Upper lobe of right lung (tissue), 1 donor: ENCODE measurements around the gene MAP6. TPM values are rescaled to one million over a fixed set of nuclear protein-coding genes. Genes with fewer than 3 reads are reported as not detected.
A peak's percentile ranks its signal among the peaks of the same experiment; 100 is the strongest.

Experiments
- ATAC-seq: fragments of 200-7000 bp; cut with Tn5 transposase; one replicate; pipeline ENCODE4 v1.9.1; 2020; ENCODE audit warnings: mild to moderate bottlenecking, moderate library complexity
- DNase-seq: peaks from one replicate; pipeline ENCODE4 v3.0.0-alpha.2; 2020
- H3K27ac ChIP-seq: fragments of 200-600 bp; one replicate; pipeline ENCODE4 v1.8.0; 2022
- H3K27me3 ChIP-seq: fragments of 200-600 bp; one replicate; pipeline ENCODE4 v1.8.0; 2022; ENCODE audit warnings: mild to moderate bottlenecking
- H3K36me3 ChIP-seq: fragments of 200-600 bp; one replicate; pipeline ENCODE4 v1.8.0; 2022
- H3K4me1 ChIP-seq: fragments of 200-600 bp; one replicate; pipeline ENCODE4 v1.8.0; 2022
- H3K4me3 ChIP-seq: fragments of 200-600 bp; one replicate; pipeline ENCODE4 v1.8.0; 2022; ENCODE audit warnings: mild to moderate bottlenecking
- H3K9me3 ChIP-seq: fragments of 200-600 bp; one replicate; pipeline ENCODE4 v1.8.0; 2022
- CTCF ChIP-seq: fragments of 200-600 bp; IDR thresholded peaks from one replicate; pipeline ENCODE4 v1.8.0; 2022; ENCODE audit warnings: antibody characterized with exemption
- intact Hi-C: fragments of 100-400 bp; cut with DNase I; formaldehyde crosslinking; loops from one replicate; pipeline ENCODE4 v1.11.0; 2022
- total RNA-seq: library from RNA; stranded (reverse); fragmentation: NEBNext Ultra II Directional; extraction: Animal tissue kit (Norgen Biotek cat#: 25700); gene quantifications from one replicate; pipeline ENCODE4 v1.2.1, GENCODE V29; 2021
- donor health status: DM: no; HTN: yes; CAD: no; lungs with severe emphysema.

The MAP6 gene
- total RNA-seq, 1 donor from 2014 or later = 5.8 TPM

DNA sequence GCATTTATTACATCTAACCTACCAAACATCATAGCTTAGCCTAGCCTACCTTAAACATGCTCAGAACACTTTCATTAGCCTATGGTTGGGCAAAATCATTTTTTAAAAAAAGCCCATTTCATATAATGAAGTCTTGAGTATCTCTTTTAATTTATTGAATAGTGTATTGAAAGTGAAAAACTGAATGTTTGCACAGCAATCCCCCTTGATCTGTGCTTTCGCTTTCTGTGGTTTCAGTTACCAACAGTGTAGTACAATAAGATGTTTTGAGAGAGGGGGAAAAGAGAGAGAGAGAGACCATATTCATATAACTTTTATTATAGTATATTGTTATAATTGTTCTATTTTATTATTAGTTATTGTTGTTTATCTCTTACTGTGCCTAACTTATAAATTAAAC lies 8.4 kb upstream of the MAP6 start:
- H3K4me1 ChIP-seq = no peaks in the 10 kb centered on the region
- H3K36me3 ChIP-seq = no peaks in the 10 kb centered on the region
- ATAC-seq (no peak), DNase-seq (no peak)
- H3K27ac ChIP-seq = no peak overlapping the region
- peaks cover 12% of the 10 kb centered on the region for H3K27me3 ChIP-seq
- peaks cover 6% of the 10 kb centered on the region for H3K9me3 ChIP-seq
- intact Hi-C loops = no loop called here
- no peak overlapping the region for H3K4me3 ChIP-seq
- no peak for TF ChIP-seq CTCF

DNA sequence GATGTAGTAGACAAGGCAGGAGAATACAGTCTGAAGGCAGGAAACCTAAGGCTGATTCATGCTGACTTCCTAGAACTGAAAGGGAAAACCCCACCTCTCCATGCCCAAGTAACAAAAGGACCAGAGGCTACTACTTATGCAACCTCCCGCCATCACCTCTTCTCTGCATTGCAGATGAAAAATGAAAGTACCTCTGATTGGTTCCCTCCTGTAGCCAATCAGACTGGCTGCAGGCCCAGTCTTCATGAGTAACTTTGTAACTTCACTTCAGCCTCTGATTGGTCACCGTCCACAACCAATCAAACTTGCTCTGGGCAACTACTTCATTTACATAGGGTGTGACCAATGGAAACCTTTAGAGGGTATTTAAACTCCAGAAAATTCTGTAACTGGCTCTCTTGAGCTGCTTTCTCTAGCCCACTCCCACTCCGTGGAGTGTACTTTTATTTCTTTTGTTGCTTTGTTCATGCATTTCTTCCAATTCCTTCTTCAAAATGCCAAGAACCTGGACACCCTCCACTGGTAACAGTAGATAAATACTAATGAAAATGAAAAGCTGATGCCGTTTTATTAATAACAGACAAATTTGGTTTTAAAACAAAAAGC lies 5.2 kb upstream of the MAP6 start:
- Histone ChIP-seq H3K9me3 (peaks cover 6% of the 10 kb centered on the region), H3K27me3 (peaks cover 19% of the 10 kb centered on the region), H3K4me3 (no peak overlapping the region), H3K4me1 (no peaks in the 10 kb centered on the region), H3K27ac (no peak overlapping the region), H3K36me3 (no peaks in the 10 kb centered on the region)
- no peak for ATAC-seq
- DNase-seq = no peak
- TF ChIP-seq CTCF = no peak
- intact Hi-C loops = no loop called here

GRCh38 chr11:75667831-75668450 lies 897 bp downstream of the MAP6 start:
- H3K4me3 ChIP-seq = peak overlapping the region; percentile 52
- DNase-seq = peak; percentile 81
- ATAC-seq = peak; percentile 70
- peaks cover 13% of the 10 kb centered on the region for H3K4me1 ChIP-seq
- no peaks in the 10 kb centered on the region for H3K9me3 ChIP-seq
- H3K27ac ChIP-seq = peak overlapping the region; percentile 17
- H3K27me3 ChIP-seq = peaks cover 32% of the 10 kb centered on the region
- no peaks in the 10 kb centered on the region for H3K36me3 ChIP-seq
- intact Hi-C loops = no loop called here
- no peak for TF ChIP-seq CTCF

GRCh38 chr11:75667255-75667830 lies 1.5 kb downstream of the MAP6 start:
- peaks cover 13% of the 10 kb centered on the region for H3K4me1 ChIP-seq
- TF ChIP-seq CTCF = no peak
- H3K27me3 ChIP-seq = peaks cover 32% of the 10 kb centered on the region
- DNase-seq (peak; percentile 77), ATAC-seq (peak; percentile 81)
- H3K27ac ChIP-seq = peak overlapping the region; percentile 17
- no peaks in the 10 kb centered on the region for H3K36me3 ChIP-seq
- peak overlapping the region; percentile 52 for H3K4me3 ChIP-seq
- no peaks in the 10 kb centered on the region for H3K9me3 ChIP-seq
- intact Hi-C loops = no loop called here

DNA sequence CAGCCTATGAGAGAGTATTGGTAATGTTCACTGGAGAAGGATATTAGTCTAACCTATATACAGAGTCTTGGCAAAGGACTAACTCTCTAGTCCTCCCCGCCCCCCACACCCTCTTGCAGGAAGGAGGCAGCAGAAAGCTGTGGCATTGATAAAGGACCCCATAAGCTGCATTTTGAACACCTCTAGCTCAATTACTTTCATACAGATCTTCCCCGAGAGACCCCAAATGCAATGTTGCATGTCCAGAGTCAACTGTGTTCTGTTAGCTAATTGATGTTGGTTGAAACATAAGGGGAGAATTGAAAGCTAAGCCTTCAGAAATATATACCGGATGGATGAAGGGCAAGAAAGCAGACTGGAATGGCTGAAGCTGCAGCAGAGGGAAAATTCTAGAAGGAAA lies 2.8 kb downstream of the MAP6 start:
- ATAC-seq (no peak), DNase-seq (no peak)
- no peak overlapping the region for H3K27ac ChIP-seq
- H3K36me3 ChIP-seq = no peaks in the 10 kb centered on the region
- H3K9me3 ChIP-seq = no peaks in the 10 kb centered on the region
- peaks cover 32% of the 10 kb centered on the region for H3K27me3 ChIP-seq
- no peak overlapping the region for H3K4me3 ChIP-seq
- no peak for TF ChIP-seq CTCF
- H3K4me1 ChIP-seq = peaks cover 13% of the 10 kb centered on the region
- intact Hi-C loops = no loop called here
